Measurements from ENCODE around the gene INTS14. TPM values are rescaled to one million over a fixed set of nuclear protein-coding genes. Genes with fewer than 3 reads are reported as not detected.

Gene INTS14
- total and polyA plus RNA-seq, 12 donors, result 16.4 to 64.6 (median 34.4) TPM

GRCh38 chr15:65655026-65655425, 44.1 kb upstream of the INTS14 start:
- H3K9me3 ChIP-seq (replicated peaks in 1 of 3), result no peaks in the 10 kb centered on the region
- WGBS, 4 donors, result 94 to 100% (median 98%) methylated on average over 1 of the region's 1 CpG
- no peaks in the 10 kb centered on the region for H3K27me3 ChIP-seq
- H3K4me1 ChIP-seq (replicated peaks in 1 of 2), result no peaks in the 10 kb centered on the region
- TF ChIP-seq CTCF (IDR thresholded peaks at IDR 0.05), result no peak
- no peak for TF ChIP-seq POLR2A (IDR thresholded peaks at IDR 0.05)
- no peak for DNase-seq
- H3K27ac ChIP-seq, result no peak overlapping the region
- intact Hi-C loops (cut with DNase I), result no loop called here
- peaks cover 0 to 25% of the 10 kb centered on the region in 2 donors for H3K36me3 ChIP-seq (replicated peaks in 1 of 2)
- H3K4me3 ChIP-seq, result no peak overlapping the region

GRCh38 chr15:65653801-65654521, 43.0 kb upstream of the INTS14 start:
- H3K4me3 ChIP-seq, result no peak overlapping the region
- no peaks in the 10 kb centered on the region for H3K27me3 ChIP-seq
- DNase-seq, result no peak
- WGBS, 4 donors, result 91 to 92% (median 92%) methylated on average over 5 of the region's 5 CpGs
- H3K4me1 ChIP-seq (replicated peaks in 1 of 2), result no peaks in the 10 kb centered on the region
- H3K36me3 ChIP-seq (replicated peaks in 1 of 2), result peaks cover 0 to 25% of the 10 kb centered on the region in 2 donors
- no peak for TF ChIP-seq CTCF (IDR thresholded peaks at IDR 0.05)
- no peak for TF ChIP-seq POLR2A (IDR thresholded peaks at IDR 0.05)
- H3K27ac ChIP-seq, result no peak overlapping the region
- H3K9me3 ChIP-seq (replicated peaks in 1 of 3), result no peaks in the 10 kb centered on the region
- intact Hi-C loops (cut with DNase I), result no loop called here

GRCh38 chr15:65653341-65653740, 42.4 kb upstream of the INTS14 start:
- Histone ChIP-seq H3K27me3 (no peaks in the 10 kb centered on the region), H3K9me3 (replicated peaks in 1 of 3) (no peaks in the 10 kb centered on the region), H3K36me3 (replicated peaks in 1 of 2) (peaks cover 0 to 25% of the 10 kb centered on the region in 2 donors), H3K27ac (no peak overlapping the region), H3K4me3 (no peak overlapping the region), H3K4me1 (replicated peaks in 1 of 2) (no peaks in the 10 kb centered on the region)
- no peak for DNase-seq
- intact Hi-C loops (cut with DNase I), result no loop called here
- TF ChIP-seq POLR2A (IDR thresholded peaks at IDR 0.05), result no peak
- no peak for TF ChIP-seq CTCF (IDR thresholded peaks at IDR 0.05)

GRCh38 chr15:65651831-65652749, 41.2 kb upstream of the INTS14 start:
- Histone ChIP-seq H3K9me3 (replicated peaks in 1 of 3) (no peaks in the 10 kb centered on the region), H3K27me3 (no peaks in the 10 kb centered on the region), H3K4me1 (replicated peaks in 1 of 2) (no peaks in the 10 kb centered on the region), H3K4me3 (no peak overlapping the region), H3K27ac (no peak overlapping the region), H3K36me3 (replicated peaks in 1 of 2) (peaks cover 0 to 25% of the 10 kb centered on the region in 2 donors)
- TF ChIP-seq CTCF (IDR thresholded peaks at IDR 0.05) (no peak), POLR2A (IDR thresholded peaks at IDR 0.05) (no peak)
- intact Hi-C loops (cut with DNase I), result no loop called here
- DNase-seq, result no peak
- WGBS, 4 donors, result 79 to 92% (median 87%) methylated on average over 11 of the region's 11 CpGs
